ENCODE results near the gene RXRA. TPM values are rescaled to one million over a fixed set of nuclear protein-coding genes. Genes with fewer than 3 reads are reported as not detected.

Gene RXRA
- total RNA-seq, 1 donor from 2014 or later: 30.3 TPM

- peak; percentile 38 for DNase-seq
These were observed 13.0 kb downstream of the RXRA start for GRCh38 chr9:134339183-134339806.

GRCh38 chr9:134340475-134341160, 14.4 kb downstream of the RXRA start:
- no peak for DNase-seq

GRCh38 chr9:134341306-134341705, 15.1 kb downstream of the RXRA start:
- no peak for DNase-seq

- no peak for DNase-seq
These were observed 15.9 kb downstream of the RXRA start for GRCh38 chr9:134341929-134342745.

- no peak for DNase-seq
These were observed 16.5 kb downstream of the RXRA start for GRCh38 chr9:134342746-134343115.

- DNase-seq: no peak
These were observed 17.4 kb downstream of the RXRA start for GRCh38 chr9:134343637-134344036.

- DNase-seq: peak; percentile 38
These were observed 18.0 kb downstream of the RXRA start for GRCh38 chr9:134344068-134344799.

- no peak for DNase-seq
These were observed 18.6 kb downstream of the RXRA start for GRCh38 chr9:134344800-134345310.

- no peak for DNase-seq
These were observed 19.5 kb downstream of the RXRA start for GRCh38 chr9:134345737-134346136.

- no peak for DNase-seq
These were observed 19.9 kb downstream of the RXRA start for GRCh38 chr9:134346151-134346550.

- DNase-seq: no peak
These were observed 20.8 kb downstream of the RXRA start for GRCh38 chr9:134346840-134347583.

GRCh38 chr9:134347996-134348395, 21.7 kb downstream of the RXRA start:
- no peak for DNase-seq

- DNase-seq: no peak
These were observed 22.3 kb downstream of the RXRA start for GRCh38 chr9:134348404-134349155.

GRCh38 chr9:134349936-134350335, 23.7 kb downstream of the RXRA start:
- DNase-seq: peak; percentile 38

- DNase-seq: no peak
These were observed 24.2 kb downstream of the RXRA start for GRCh38 chr9:134350416-134350994.

GRCh38 chr9:134351606-134352176, 25.4 kb downstream of the RXRA start:
- no peak for DNase-seq

GRCh38 chr9:134352247-134352933, 26.1 kb downstream of the RXRA start:
- no peak for DNase-seq

GRCh38 chr9:134353539-134353938, 27.3 kb downstream of the RXRA start:
- no peak for DNase-seq

GRCh38 chr9:134355158-134355557, 28.9 kb downstream of the RXRA start:
- no peak for DNase-seq

All from tongue (tissue), 2 donors.